Kidney (tissue), 14 donors: ENCODE measurements around the gene PHF8. TPM values are rescaled to one million over a fixed set of nuclear protein-coding genes. Genes with fewer than 3 reads are reported as not detected.

ENCODE experiments used
- DNase-seq, 5 donors: peaks; one replicate each; pipeline ENCODE4 v3.0.0-alpha.2; 2013 to 2020
- FAIRE-seq: peaks from 2 replicates; lab custom pipeline; 2012; peaks lifted over from hg19 to GRCh38; lab: Jason Lieb, UNC
- H3K27ac ChIP-seq, 2 donors: one replicate each; pipeline ENCODE4 v1.7.0; 2013; ENCODE audit warnings: low read depth in 2 of 2, low read length in 2 of 2, inconsistent platforms in 1 of 2
- H3K27me3 ChIP-seq: one replicate; pipeline ENCODE4 v1.7.1; 2013; ENCODE audit warnings: low read length, inconsistent platforms; ENCODE audit not compliant: control insufficient read depth, insufficient read depth
- H3K36me3 ChIP-seq, 3 donors: one replicate each; pipeline versions ENCODE4 v1.7.0 to v1.7.1; 2013; ENCODE audit warnings: low read length in 3 of 3, control low read depth in 1 of 3, inconsistent platforms in 1 of 3; ENCODE audit not compliant: insufficient read depth in 3 of 3, control insufficient read depth in 2 of 3
- H3K4me1 ChIP-seq, 3 donors: one replicate each; pipeline versions ENCODE4 v1.7.0 to v1.7.1; 2013; ENCODE audit warnings: low read length in 3 of 3, inconsistent platforms in 1 of 3, low read depth in 1 of 3; ENCODE audit not compliant: control insufficient read depth in 2 of 3, insufficient read depth in 2 of 3
- H3K4me3 ChIP-seq, 3 donors: one replicate each; pipeline versions ENCODE4 v1.7.0 to v1.8.1; 2013; ENCODE audit warnings: low read length in 3 of 3, control low read depth in 1 of 3, inconsistent platforms in 1 of 3
- H3K9ac ChIP-seq, 3 donors: one replicate each; pipeline versions ENCODE4 v1.7.0 to v1.7.1; 2013; ENCODE audit warnings: low read length in 3 of 3, control low read depth in 1 of 3, inconsistent platforms in 1 of 3
- H3K9me3 ChIP-seq, 3 donors: one replicate each; pipeline versions ENCODE4 v1.7.0 to v1.7.1; 2013; ENCODE audit warnings: low read length in 3 of 3, control low read depth in 1 of 3, inconsistent platforms in 1 of 3; ENCODE audit not compliant: control insufficient read depth in 2 of 3, insufficient read depth in 1 of 3
- CTCF ChIP-seq: IDR thresholded peaks from 3 replicates; pipeline ENCODE4 v1.5.1; 2012; ENCODE audit warnings: mild to moderate bottlenecking, moderate library complexity, borderline replicate concordance; ENCODE audit not compliant: insufficient read depth; ENCODE audit errors: extremely low read depth
- intact Hi-C: fragments of 100-400 bp; cut with DNase I; formaldehyde crosslinking; loops from one replicate; pipeline ENCODE4 v1.11.1; 2022
- polyA plus RNA-seq: library from polyadenylated mRNA; stranded (reverse); fragments of 350-450 nt; fragmentation: Illumina TruSeq; extraction: RNeasy Lipid Tissue Mini Kit (QIAGEN cat#74804); gene quantifications from one replicate; pipeline ENCODE4 v1.2.3, GENCODE V29; 2014; ENCODE audit warnings: low read depth, low replicate concordance; ENCODE audit not compliant: insufficient read depth
- total RNA-seq: library from RNA; stranded (reverse); fragmentation: NEBNext Ultra II Directional; extraction: Animal tissue kit (Norgen Biotek cat#: 25700); gene quantifications from one replicate; pipeline ENCODE4 v1.2.1, GENCODE V29; 2021
- donor health status: control.
- donor health status: control.
- donor health status: control.
- donor health status: control.
- donor health status: control.
- donor health status: DM: yes; HTN: yes; CAD: no.
- donor health status: Normal renal cell carcinoma (clear cell type).

The PHF8 gene
- total and polyA plus RNA-seq, 2 donors from 2014 or later: 5.0 to 34.1 TPM

- no peaks in the 10 kb centered on the region for H3K27me3 ChIP-seq
- no peak overlapping the region for H3K4me3 ChIP-seq
- DNase-seq (no peak), FAIRE-seq (no peak)
- intact Hi-C loops: no loop called here
- H3K27ac ChIP-seq: no peak overlapping the region
- no peak overlapping the region for H3K9ac ChIP-seq
- no peaks in the 10 kb centered on the region for H3K36me3 ChIP-seq
- H3K9me3 ChIP-seq: no peaks in the 10 kb centered on the region
- TF ChIP-seq CTCF: no peak
- no peaks in the 10 kb centered on the region for H3K4me1 ChIP-seq
Observed at GRCh38 chrX:53926030-53926429, 118.2 kb downstream of the PHF8 start.

GRCh38 chrX:53918702-53919101 is 125.6 kb downstream of the PHF8 start:
- Histone ChIP-seq H3K36me3 (no peaks in the 10 kb centered on the region), H3K27ac (no peak overlapping the region), H3K4me3 (no peak overlapping the region), H3K9ac (no peak overlapping the region), H3K9me3 (no peaks in the 10 kb centered on the region), H3K27me3 (no peaks in the 10 kb centered on the region), H3K4me1 (no peaks in the 10 kb centered on the region)
- TF ChIP-seq CTCF: no peak
- FAIRE-seq (no peak), DNase-seq (no peak)
- intact Hi-C loops: no loop called here

GRCh38 chrX:53900623-53901022 is 143.7 kb downstream of the PHF8 start:
- no peak for TF ChIP-seq CTCF
- Histone ChIP-seq H3K4me1 (no peaks in the 10 kb centered on the region), H3K36me3 (no peaks in the 10 kb centered on the region), H3K9me3 (no peaks in the 10 kb centered on the region), H3K4me3 (no peak overlapping the region), H3K9ac (no peak overlapping the region), H3K27me3 (no peaks in the 10 kb centered on the region), H3K27ac (no peak overlapping the region)
- FAIRE-seq (no peak), DNase-seq (no peak)
- intact Hi-C loops: no loop called here

- Histone ChIP-seq H3K9ac (no peak overlapping the region), H3K27me3 (no peaks in the 10 kb centered on the region), H3K4me1 (no peaks in the 10 kb centered on the region), H3K27ac (no peak overlapping the region), H3K9me3 (no peaks in the 10 kb centered on the region), H3K36me3 (no peaks in the 10 kb centered on the region), H3K4me3 (no peak overlapping the region)
- DNase-seq (no peak), FAIRE-seq (no peak)
- no peak for TF ChIP-seq CTCF
- intact Hi-C loops: no loop called here
Observed at GRCh38 chrX:53895270-53895669, 149.0 kb downstream of the PHF8 start.
